WTC11 (cell line): ENCODE data around the gene PIK3CA. TPM values are rescaled to one million over a fixed set of nuclear protein-coding genes. Genes with fewer than 3 reads are reported as not detected.

ENCODE experiments used
- ATAC-seq: fragments of 200-7000 bp; cut with Tn5 transposase; 2 replicates; pipeline ENCODE4 v1.10.0; 2021; ENCODE audit warnings: mild to moderate bottlenecking, moderate library complexity
- CTCF ChIA-PET: fragments of 300-600 bp; sonication (Branson Sonifier 250); formaldehyde crosslinking; loops from one replicate; lab custom pipeline; 2021; ENCODE audit warnings: antibody characterized with exemption; lab: Charles Lee
- POLR2A ChIA-PET: fragments of 350-600 bp; sonication (Branson Sonifier 250); formaldehyde crosslinking; loops from one replicate; lab custom pipeline; 2021; ENCODE audit warnings: antibody characterized with exemption; lab: Charles Lee
- DNase-seq: peaks from one replicate; pipeline ENCODE4 v3.0.0; 2021; ENCODE audit warnings: low spot score
- H3K27ac Mint-ChIP-seq: 2 replicates; pipeline ENCODE4 v1.8.0; 2021; ENCODE audit warnings: mixed read lengths
- H3K27me3 Mint-ChIP-seq: 2 replicates; pipeline ENCODE4 v1.8.0; 2021; ENCODE audit warnings: low read depth, mild to moderate bottlenecking, moderate library complexity, mixed read lengths
- H3K36me3 Mint-ChIP-seq: 2 replicates; pipeline ENCODE4 v1.8.0; 2021; ENCODE audit warnings: mixed read lengths
- H3K4me1 Mint-ChIP-seq: 2 replicates; pipeline ENCODE4 v1.8.0; 2022; ENCODE audit warnings: mixed read lengths
- H3K4me3 Mint-ChIP-seq: 2 replicates; pipeline ENCODE4 v1.8.0; 2021; ENCODE audit warnings: mild to moderate bottlenecking, moderate library complexity, mixed read lengths
- H3K9me3 Mint-ChIP-seq: 2 replicates; pipeline ENCODE4 v1.8.0; 2021; ENCODE audit warnings: mixed read lengths
- ATF6 ChIP-seq: sonication (generic); formaldehyde crosslinking; IDR thresholded peaks from 2 replicates; pipeline ENCODE4 v1.8.1; 2023; ENCODE audit warnings: mild to moderate bottlenecking, missing genetic modification reagents
- E2F1 ChIP-seq: sonication (generic); formaldehyde crosslinking; IDR thresholded peaks from 2 replicates; pipeline ENCODE4 v1.8.0; 2022; ENCODE audit warnings: mild to moderate bottlenecking, missing genetic modification reagents
- E2F4 ChIP-seq: sonication (generic); formaldehyde crosslinking; IDR thresholded peaks from 2 replicates; pipeline ENCODE4 v1.8.1; 2022; ENCODE audit warnings: low read depth, mild to moderate bottlenecking, moderate library complexity, missing genetic modification reagents, borderline replicate concordance
- E2F5 ChIP-seq: sonication (generic); formaldehyde crosslinking; IDR thresholded peaks from 2 replicates; pipeline ENCODE4 v1.8.1; 2022; ENCODE audit warnings: mild to moderate bottlenecking, moderate library complexity, missing genetic modification reagents
- ESRRA ChIP-seq: sonication (generic); formaldehyde crosslinking; IDR thresholded peaks from 2 replicates; pipeline ENCODE4 v1.8.1; 2022; ENCODE audit warnings: mild to moderate bottlenecking, missing genetic modification reagents, borderline replicate concordance
- FOXJ3 ChIP-seq: sonication (generic); formaldehyde crosslinking; IDR thresholded peaks from 2 replicates; pipeline ENCODE4 v1.9.0; 2021; ENCODE audit warnings: missing genetic modification reagents, mild to moderate bottlenecking, borderline replicate concordance
- FOXK1 ChIP-seq: sonication (generic); formaldehyde crosslinking; IDR thresholded peaks from 2 replicates; pipeline ENCODE4 v1.8.0; 2022; ENCODE audit warnings: mild to moderate bottlenecking, moderate library complexity, missing genetic modification reagents
- GABPB1 ChIP-seq: sonication (generic); formaldehyde crosslinking; IDR thresholded peaks from 2 replicates; pipeline ENCODE4 v1.8.1; 2023; ENCODE audit warnings: mild to moderate bottlenecking, missing genetic modification reagents
- GTF2I ChIP-seq: fragments of 250-450 bp; sonication (Bioruptor Pico); conservative IDR thresholded peaks from 2 replicates; pipeline ENCODE4 v1.4.0; 2021; ENCODE audit warnings: mild to moderate bottlenecking
- HMGA2 ChIP-seq: fragments of 250-450 bp; sonication (Bioruptor Pico); IDR thresholded peaks from 2 replicates; pipeline ENCODE4 v1.4.0; 2021; ENCODE audit warnings: mild to moderate bottlenecking, moderate library complexity
- KAT7 ChIP-seq: sonication (generic); formaldehyde crosslinking; IDR thresholded peaks from 2 replicates; pipeline ENCODE4 v1.8.1; 2023; ENCODE audit warnings: missing genetic modification reagents, mild to moderate bottlenecking, borderline replicate concordance
- NFE2L1 ChIP-seq: sonication (generic); formaldehyde crosslinking; IDR thresholded peaks from 2 replicates; pipeline ENCODE4 v1.8.1; 2023; ENCODE audit warnings: missing genetic modification reagents
- OVOL2 ChIP-seq: fragments of 250-450 bp; sonication (Bioruptor Pico); IDR thresholded peaks from 2 replicates; pipeline ENCODE4 v1.9.0; 2021; ENCODE audit warnings: mild to moderate bottlenecking, borderline replicate concordance
- SOX15 ChIP-seq: fragments of 250-450 bp; sonication (Bioruptor Pico); IDR thresholded peaks from 2 replicates; pipeline ENCODE4 v1.9.0; 2021; ENCODE audit warnings: mild to moderate bottlenecking
- TCF7 ChIP-seq: sonication (generic); formaldehyde crosslinking; IDR thresholded peaks from 2 replicates; pipeline ENCODE4 v1.8.0; 2022; ENCODE audit warnings: mild to moderate bottlenecking, low read depth, missing genetic modification reagents, moderate library complexity
- TEAD4 ChIP-seq: sonication (generic); formaldehyde crosslinking; IDR thresholded peaks from 2 replicates; pipeline ENCODE4 v1.8.0; 2022; ENCODE audit warnings: mild to moderate bottlenecking, missing genetic modification reagents
- ZNF138 ChIP-seq: sonication (generic); formaldehyde crosslinking; conservative IDR thresholded peaks from 2 replicates; pipeline ENCODE4 v1.8.1; 2022; ENCODE audit warnings: mild to moderate bottlenecking, moderate library complexity, missing genetic modification reagents
- ZNF532 ChIP-seq: fragments of 250-450 bp; sonication (Bioruptor Pico); IDR thresholded peaks from 2 replicates; pipeline ENCODE4 v1.9.0; 2021; ENCODE audit warnings: mild to moderate bottlenecking, borderline replicate concordance
- total RNA-seq: library from RNA; stranded (reverse); gene quantifications from 3 replicates; pipeline ENCODE4 v1.2.3, GENCODE V29; 2021

Gene PIK3CA
- total RNA-seq, 1 experiment from 2014 or later = 10.1 TPM

DNA sequence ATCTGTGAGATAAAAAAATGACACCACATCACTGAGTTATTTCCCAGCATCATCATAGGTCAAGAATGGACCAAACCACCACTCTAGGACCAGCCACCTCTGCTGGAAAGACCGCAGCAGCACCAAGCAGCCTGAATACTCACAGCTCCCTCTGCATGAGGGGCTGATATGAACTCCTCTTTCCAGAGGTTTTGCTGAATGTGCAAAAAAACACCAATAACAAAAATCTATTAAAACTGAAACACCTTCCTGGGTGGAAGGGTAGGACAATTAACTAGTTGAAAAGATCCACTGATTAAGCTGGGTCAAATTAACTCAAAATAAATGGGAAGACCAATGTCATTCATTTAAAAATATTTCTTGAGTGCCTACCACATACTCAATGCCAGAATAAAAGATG is 131.7 kb downstream of the PIK3CA start:
- Mint-ChIP-seq H3K27ac (no peak overlapping the region), H3K27me3 (no peaks in the 10 kb centered on the region), H3K4me1 (peaks cover 7% of the 10 kb centered on the region), H3K4me3 (no peak overlapping the region), H3K36me3 (no peaks in the 10 kb centered on the region), H3K9me3 (no peaks in the 10 kb centered on the region)
- CTCF ChIA-PET = no interaction called here
- TF ChIP-seq E2F1 (CRISPR knock-in tag) (no peak), TEAD4 (CRISPR knock-in tag) (no peak), E2F5 (CRISPR knock-in tag) (no peak), OVOL2 (CRISPR knock-in tag) (no peak), KAT7 (no peak), NFE2L1 (CRISPR knock-in tag) (no peak), ESRRA (no peak), FOXJ3 (CRISPR knock-in tag) (no peak), TCF7 (no peak), SOX15 (CRISPR knock-in tag) (no peak), ATF6 (CRISPR knock-in tag) (no peak), GABPB1 (CRISPR knock-in tag) (no peak), ZNF138 (CRISPR knock-in tag) (no peak), E2F4 (CRISPR knock-in tag) (no peak)
- POLR2A ChIA-PET = interaction anchor here (0.6 kb wide), 1 partner anchor 132 kb away, joined by 3 read pairs; no protein-coding TSS in a partner anchor
- DNase-seq (no peak), ATAC-seq (no peak)

- no peaks in the 10 kb centered on the region for H3K9me3 Mint-ChIP-seq
- CTCF ChIA-PET = no interaction called here
- TF ChIP-seq GTF2I (CRISPR knock-in tag) (no peak), HMGA2 (CRISPR knock-in tag) (peak; percentile 46; the same call in 1 of the 2 replicates), FOXK1 (CRISPR knock-in tag) (no peak), ZNF532 (CRISPR knock-in tag) (no peak)
- TF ChIP-seq, all 79 proteins: peak for 1
- H3K27me3 Mint-ChIP-seq = no peaks in the 10 kb centered on the region
- no peak overlapping the region for H3K27ac Mint-ChIP-seq
- ATAC-seq (no peak), DNase-seq (no peak)
- POLR2A ChIA-PET = no interaction called here
- peaks cover 7% of the 10 kb centered on the region for H3K4me1 Mint-ChIP-seq
- H3K36me3 Mint-ChIP-seq = no peaks in the 10 kb centered on the region
- H3K4me3 Mint-ChIP-seq = no peak overlapping the region
These were observed 133.7 kb downstream of the PIK3CA start for GRCh38 chr3:179281825-179282224.
